Medulla oblongata (tissue), 1 donor: ENCODE measurements around the gene NANOG.
"Not testable (repeated sequence)": the region's sequence is repeated elsewhere in the genome, so short reads cannot be mapped to it uniquely, and the experiment has no call there.

Experiments
- DNase-seq: peaks from one replicate; pipeline ENCODE4 v3.0.0-alpha.2; 2015; ENCODE audit errors: extremely low spot score

Gene NANOG

GRCh38 chr12:7801460-7801859 lies 12.3 kb downstream of the NANOG start:
- DNase-seq: no peak

- DNase-seq: not testable (repeated sequence)
Measured at GRCh38 chr12:7806319-7806718, 17.1 kb downstream of the NANOG start.

GRCh38 chr12:7806863-7807487 lies 17.8 kb downstream of the NANOG start:
- DNase-seq: peak; percentile 78

GRCh38 chr12:7825754-7826153 lies 36.6 kb downstream of the NANOG start:
- not testable (repeated sequence) for DNase-seq

GRCh38 chr12:7829737-7830136 lies 40.5 kb downstream of the NANOG start:
- not testable (repeated sequence) for DNase-seq

- peak; percentile 7 for DNase-seq
Measured at GRCh38 chr12:7832059-7832696, 43.0 kb downstream of the NANOG start.

GRCh38 chr12:7833201-7833600 lies 44.0 kb downstream of the NANOG start:
- not testable (repeated sequence) for DNase-seq

- DNase-seq: no peak
Measured at GRCh38 chr12:7833831-7834230, 44.6 kb downstream of the NANOG start.

- DNase-seq: no peak
Measured at GRCh38 chr12:7834701-7835100, 45.5 kb downstream of the NANOG start.

- DNase-seq: no peak
Measured at GRCh38 chr12:7835116-7835515, 45.9 kb downstream of the NANOG start.

GRCh38 chr12:7835766-7836165 lies 46.6 kb downstream of the NANOG start:
- no peak for DNase-seq

- no peak for DNase-seq
Measured at GRCh38 chr12:7837366-7837765, 48.2 kb downstream of the NANOG start.

GRCh38 chr12:7839226-7839625 lies 50.0 kb downstream of the NANOG start:
- DNase-seq: peak; percentile 22

- not testable (repeated sequence) for DNase-seq
Measured at GRCh38 chr12:7839848-7840247, 50.6 kb downstream of the NANOG start.

GRCh38 chr12:7842444-7842843 lies 53.2 kb downstream of the NANOG start:
- DNase-seq: not testable (repeated sequence)

- not testable (repeated sequence) for DNase-seq
Measured at GRCh38 chr12:7843149-7843548, 53.9 kb downstream of the NANOG start.

- DNase-seq: not testable (repeated sequence)
Measured at GRCh38 chr12:7843583-7843982, 54.4 kb downstream of the NANOG start.

GRCh38 chr12:7844116-7844515 lies 54.9 kb downstream of the NANOG start:
- no peak for DNase-seq

- DNase-seq: peak; percentile 33
Measured at GRCh38 chr12:7847226-7848097, 58.3 kb downstream of the NANOG start.

GRCh38 chr12:7848098-7848422 lies 58.9 kb downstream of the NANOG start:
- not testable (repeated sequence) for DNase-seq
